D721Med (cell line): Measurements from ENCODE around the gene NPRL2.

Experiments
- DNase-seq: peaks from one replicate; pipeline ENCODE4 v3.0.0; 2011; ENCODE audit warnings: low spot score; ENCODE audit not compliant: insufficient read length
- FAIRE-seq: peaks from 2 replicates; lab custom pipeline; 2011; peaks lifted over from hg19 to GRCh38; lab: Jason Lieb, UNC
- CTCF ChIP-seq: IDR thresholded peaks from 2 replicates; pipeline ENCODE4 v1.5.1; 2012; ENCODE audit warnings: mild to moderate bottlenecking, control low read depth; ENCODE audit not compliant: insufficient read depth; ENCODE audit errors: missing control alignments

The NPRL2 gene

GRCh38 chr3:50347187-50347813 lies 3.3 kb downstream of the NPRL2 start:
- TF ChIP-seq CTCF, result peak; percentile 59
- no peak for FAIRE-seq
- DNase-seq, result peak; percentile 66

DNA sequence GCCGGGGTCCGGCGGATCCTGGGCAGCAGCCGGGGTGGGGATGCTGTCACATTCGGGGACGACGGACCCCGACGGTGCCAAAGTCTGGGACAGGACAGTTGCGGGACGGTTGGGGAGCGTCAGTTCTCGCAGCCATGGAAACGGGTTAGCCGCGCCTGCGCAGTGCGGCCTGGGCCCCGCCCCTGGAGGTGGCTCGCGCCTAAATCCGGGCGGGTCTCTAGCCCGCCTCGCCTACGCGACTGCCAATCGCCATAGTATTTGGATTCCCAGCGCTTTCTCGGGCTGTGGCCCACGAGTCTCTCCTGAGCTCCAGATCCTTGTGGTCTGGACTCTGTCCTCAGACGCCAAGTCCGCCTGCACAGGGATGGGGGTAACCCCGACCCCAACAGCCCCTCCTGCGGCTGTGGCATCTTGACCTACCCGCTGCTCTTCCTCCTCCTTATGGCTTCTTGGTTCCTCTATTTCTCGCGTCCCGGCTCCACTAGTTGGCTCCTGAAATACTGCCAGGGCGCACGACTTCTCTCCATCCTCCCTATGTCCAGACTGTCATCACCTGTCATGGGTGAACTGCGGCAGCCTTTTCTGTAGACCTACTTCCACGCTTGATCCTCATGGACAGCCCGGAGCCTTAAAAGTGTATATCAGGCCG lies 4.9 kb downstream of the NPRL2 start, which contains the start of gene ZMYND10:
Gene ZMYND10, minus strand, starts transcription at position 147 of the 649 bp plus-strand sequence. CDS start 153 bp downstream, outside the sequence.
- FAIRE-seq (no peak), DNase-seq (peak; percentile 81)
- TF ChIP-seq CTCF, result no peak

DNA sequence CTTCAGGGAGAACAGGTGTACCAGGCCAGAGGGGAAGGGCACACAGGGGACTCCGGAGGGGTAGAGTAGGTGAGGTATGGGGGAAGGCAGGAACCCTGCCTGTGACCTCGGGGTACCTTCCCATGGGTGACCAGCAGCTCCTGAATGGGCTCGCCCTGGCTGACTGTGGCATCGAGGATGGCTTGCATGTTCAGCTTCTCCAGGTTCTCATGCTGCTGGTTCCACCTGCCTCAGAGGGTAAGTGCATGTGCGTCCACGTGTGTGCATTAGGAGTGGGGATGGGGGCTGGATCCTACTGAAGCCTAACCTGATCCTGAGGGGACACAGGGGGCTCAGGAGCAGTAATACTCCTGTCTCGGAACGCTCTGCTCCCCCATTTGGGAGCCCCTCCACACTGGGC lies 5.6 kb downstream of the NPRL2 start:
- FAIRE-seq (no peak), DNase-seq (no peak)
- no peak for TF ChIP-seq CTCF

DNA sequence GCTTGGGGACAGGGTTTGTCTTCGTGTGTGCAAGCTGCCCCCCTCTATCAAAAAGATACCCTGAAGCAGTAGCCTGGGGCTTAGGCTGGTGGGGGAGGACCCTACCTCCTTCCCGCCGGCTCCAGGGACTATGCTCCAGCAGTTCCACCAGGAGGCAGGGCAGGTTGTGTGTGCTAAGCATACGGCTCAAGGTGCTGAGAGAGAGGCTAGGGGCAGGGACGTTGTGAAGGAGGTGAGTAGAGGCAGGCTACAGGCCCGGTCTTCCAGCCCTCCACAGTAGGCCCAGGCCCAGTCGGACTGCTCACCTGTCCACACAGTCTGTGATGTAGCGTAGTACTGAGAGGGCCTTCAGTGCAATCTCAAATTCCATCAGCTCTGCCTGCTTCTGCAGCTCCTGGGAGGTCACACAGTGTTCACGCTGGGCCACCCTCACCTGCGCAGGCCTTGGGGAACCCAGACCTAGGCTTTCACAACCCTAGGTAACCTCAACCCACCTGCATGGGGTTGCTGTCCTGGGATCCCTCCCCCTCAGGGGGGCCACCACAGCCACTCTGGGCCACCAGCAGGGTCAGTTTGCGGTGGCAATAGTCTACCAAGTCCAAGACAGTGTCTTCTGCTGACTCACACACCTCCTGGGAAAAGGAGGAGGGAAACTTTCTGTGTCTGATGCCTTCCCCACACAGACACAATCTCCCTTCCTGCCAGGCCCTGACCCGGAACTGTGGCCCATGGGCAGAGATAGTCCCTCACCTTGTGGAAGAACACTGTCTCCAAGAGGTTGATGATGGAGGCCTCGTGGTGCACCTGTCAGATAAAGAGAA lies 7.6 kb downstream of the NPRL2 start:
- no peak for TF ChIP-seq CTCF
- DNase-seq (no peak), FAIRE-seq (no peak)

GRCh38 chr3:50341996-50342650 lies 8.5 kb downstream of the NPRL2 start:
- DNase-seq (no peak), FAIRE-seq (no peak)
- no peak for TF ChIP-seq CTCF

GRCh38 chr3:50341537-50341936 lies 9.0 kb downstream of the NPRL2 start:
- no peak for DNase-seq

More at GRCh38 chr3:50341537-50341936, 9.0 kb downstream of the NPRL2 start:
- no peak for FAIRE-seq
- no peak for TF ChIP-seq CTCF
